ENCODE results near the gene NUBP1. TPM values are rescaled to one million over a fixed set of nuclear protein-coding genes. Genes with fewer than 3 reads are reported as not detected.

NUBP1 gene
- total RNA-seq, 1 experiment from 2014 or later: 17.3 TPM

GRCh38 chr16:10817514-10817913 lies 73.9 kb downstream of the NUBP1 start:
- no peak for TF ChIP-seq CTCF (IDR thresholded peaks at IDR 0.05; ENCODE audit: unreplicated experiment)
- no peak for DNase-seq (ENCODE audit: unreplicated experiment)
- Mint-ChIP-seq H3K4me1 (ENCODE audit: insufficient read depth, unreplicated experiment) (no peaks in the 10 kb centered on the region), H3K27me3 (ENCODE audit: insufficient read depth, unreplicated experiment) (no peaks in the 10 kb centered on the region), H3K27ac (ENCODE audit: low read depth, unreplicated experiment) (no peak overlapping the region), H3K36me3 (ENCODE audit: insufficient read depth, unreplicated experiment) (no peaks in the 10 kb centered on the region), H3K9me3 (ENCODE audit: unreplicated experiment) (no peaks in the 10 kb centered on the region), H3K4me3 (ENCODE audit: unreplicated experiment) (no peak overlapping the region)
- no TSS peak for BruUV-seq (replicated peaks)
- POLR2A ChIA-PET: interaction anchor here (0.6 kb wide), 1 partner anchor 48 kb away, joined by 3 read pairs; no protein-coding TSS in a partner anchor
- intact Hi-C loops (cut with micrococcal nuclease): no loop called here
- CTCF ChIA-PET: interaction anchor here (0.7 kb wide), 1 partner anchor 9 kb away, joined by 3 read pairs; no protein-coding TSS in a partner anchor

- POLR2A ChIA-PET: interaction anchor here (0.6 kb wide), 1 partner anchor 48 kb away, joined by 3 read pairs; no protein-coding TSS in a partner anchor
- TF ChIP-seq CTCF (IDR thresholded peaks at IDR 0.05; ENCODE audit: unreplicated experiment): no peak
Measured at GRCh38 chr16:10817963-10818941, 74.6 kb downstream of the NUBP1 start, which contains the start of gene TVP23A. TVP23A (minus strand) TSS chr16:10818794; CDS start chr16:10818493, 301 bp downstream.

More at GRCh38 chr16:10817963-10818941, 74.6 kb downstream of the NUBP1 start, which contains the start of gene TVP23A:
- CTCF ChIA-PET: no interaction called here
- H3K27me3 Mint-ChIP-seq (ENCODE audit: insufficient read depth, unreplicated experiment): no peaks in the 10 kb centered on the region
- H3K4me3 Mint-ChIP-seq (ENCODE audit: unreplicated experiment): no peak within 1 kb of the TSS
- DNase-seq (ENCODE audit: unreplicated experiment): no peak
- no peaks in the 10 kb centered on the region for H3K4me1 Mint-ChIP-seq (ENCODE audit: insufficient read depth, unreplicated experiment)
- no peaks in the 10 kb centered on the region for H3K36me3 Mint-ChIP-seq (ENCODE audit: insufficient read depth, unreplicated experiment)
- no TSS peak for BruUV-seq (replicated peaks)
- intact Hi-C loops (cut with micrococcal nuclease): no loop called here
- H3K27ac Mint-ChIP-seq (ENCODE audit: low read depth, unreplicated experiment): no peak within 1 kb of the TSS
- no peaks in the 10 kb centered on the region for H3K9me3 Mint-ChIP-seq (ENCODE audit: unreplicated experiment)

Other genes with a start within 250 kb of the NUBP1 start
- gene EMP2, start 163.2 kb upstream of the NUBP1 start, total RNA-seq (2022): 1.7 and 4.8 TPM in 2 replicates
- gene TEKT5, start 48.9 kb upstream of the NUBP1 start, total RNA-seq (2022): not detected in 2 replicates
- gene TVP23A, start 75.0 kb downstream of the NUBP1 start, total RNA-seq (2022): not detected in 2 replicates
- gene CIITA, start 133.4 kb downstream of the NUBP1 start, total RNA-seq (2022): 0.12 TPM in 1 of 2 replicates, not detected in the other
- gene DEXI, start 198.6 kb downstream of the NUBP1 start, total RNA-seq (2022): 21.6 and 24.1 TPM in 2 replicates
- gene CLEC16A, start 200.7 kb downstream of the NUBP1 start, total RNA-seq (2022): 29.1 and 32.4 TPM in 2 replicates

All from MCF 10A (cell line).